T-helper 2 cell treated with Interferon-gamma antibody and Interleukin-4, amounts not matched to agents 100 ng/mL and 5 ng/mL, for 36 hours (primary cell): ENCODE results near the gene KCND3. TPM values are rescaled to one million over a fixed set of nuclear protein-coding genes. Genes with fewer than 3 reads are reported as not detected.

Experiments used
- intact Hi-C: fragments of 100-400 bp; cut with micrococcal nuclease; formaldehyde crosslinking; loops from one replicate; pipeline ENCODE4 v1.15.1; 2023
- total RNA-seq: library from RNA; stranded (reverse); gene quantifications from 2 replicates; pipeline ENCODE4 v1.2.3, GENCODE V29; 2022

The KCND3 gene
- total RNA-seq, 1 donor from 2014 or later, result not detected

GRCh38 chr1:111850109-111850508 is 139.4 kb downstream of the KCND3 start:
- intact Hi-C loops, result no loop called here

- intact Hi-C loops, result no loop called here
Observed at GRCh38 chr1:111848852-111849545, 140.5 kb downstream of the KCND3 start.

- intact Hi-C loops, result no loop called here
Observed at GRCh38 chr1:111847466-111847865, 142.0 kb downstream of the KCND3 start.

- intact Hi-C loops, result no loop called here
Observed at GRCh38 chr1:111846842-111847241, 142.6 kb downstream of the KCND3 start.

GRCh38 chr1:111843177-111843576 is 146.3 kb downstream of the KCND3 start:
- intact Hi-C loops, result no loop called here

- intact Hi-C loops, result no loop called here
Observed at GRCh38 chr1:111842411-111842810, 147.1 kb downstream of the KCND3 start.

GRCh38 chr1:111841746-111842145 is 147.7 kb downstream of the KCND3 start:
- intact Hi-C loops, result no loop called here

GRCh38 chr1:111841189-111841588 is 148.3 kb downstream of the KCND3 start:
- intact Hi-C loops, result no loop called here

GRCh38 chr1:111837393-111837792 is 152.1 kb downstream of the KCND3 start:
- intact Hi-C loops, result no loop called here

- intact Hi-C loops, result no loop called here
Observed at GRCh38 chr1:111836111-111836510, 153.4 kb downstream of the KCND3 start.

- intact Hi-C loops, result no loop called here
Observed at GRCh38 chr1:111835514-111835913, 154.0 kb downstream of the KCND3 start.

GRCh38 chr1:111834956-111835355 is 154.5 kb downstream of the KCND3 start:
- intact Hi-C loops, result no loop called here

- intact Hi-C loops, result no loop called here
Observed at GRCh38 chr1:111833334-111833733, 156.1 kb downstream of the KCND3 start.

- intact Hi-C loops, result no loop called here
Observed at GRCh38 chr1:111832521-111833155, 156.8 kb downstream of the KCND3 start.

GRCh38 chr1:111831153-111831552 is 158.3 kb downstream of the KCND3 start:
- intact Hi-C loops, result no loop called here

- intact Hi-C loops, result no loop called here
Observed at GRCh38 chr1:111827946-111828345, 161.5 kb downstream of the KCND3 start.

- intact Hi-C loops, result no loop called here
Observed at GRCh38 chr1:111826278-111826677, 163.2 kb downstream of the KCND3 start.

GRCh38 chr1:111825217-111825616 is 164.3 kb downstream of the KCND3 start:
- intact Hi-C loops, result no loop called here

- intact Hi-C loops, result no loop called here
Observed at GRCh38 chr1:111822138-111822537, 167.3 kb downstream of the KCND3 start.

- intact Hi-C loops, result no loop called here
Observed at GRCh38 chr1:111821121-111821745, 168.2 kb downstream of the KCND3 start.

GRCh38 chr1:111819566-111820263 is 169.8 kb downstream of the KCND3 start:
- intact Hi-C loops, result no loop called here

- intact Hi-C loops, result no loop called here
Observed at GRCh38 chr1:111818546-111818945, 170.9 kb downstream of the KCND3 start.
